Measurements from ENCODE around the gene NAP1L5.

The NAP1L5 gene

GRCh38 chr4:88659055-88659889, 38.4 kb downstream of the NAP1L5 start:
- DNase-seq = peak; percentile 3 to 44

DNA sequence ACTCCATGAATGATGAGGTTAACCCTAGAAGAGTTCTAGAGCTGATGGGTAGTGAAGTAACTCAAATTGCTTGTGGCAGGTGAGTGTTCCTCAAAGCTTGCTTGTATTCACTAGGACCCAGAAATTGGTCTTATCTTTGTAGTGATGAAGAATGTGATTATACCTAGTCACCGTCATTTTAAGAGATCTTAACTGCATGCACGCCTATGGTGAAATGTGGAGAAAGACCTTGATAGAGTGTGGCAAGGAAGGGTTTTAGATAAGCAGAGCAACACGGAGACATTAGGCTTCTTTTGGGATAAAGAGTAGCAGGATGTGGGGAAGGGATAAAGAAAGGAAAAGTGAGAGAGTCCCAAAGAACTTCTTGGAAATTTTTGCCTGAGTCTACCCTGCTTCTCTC, 42.4 kb downstream of the NAP1L5 start:
- no peak for DNase-seq

DNA sequence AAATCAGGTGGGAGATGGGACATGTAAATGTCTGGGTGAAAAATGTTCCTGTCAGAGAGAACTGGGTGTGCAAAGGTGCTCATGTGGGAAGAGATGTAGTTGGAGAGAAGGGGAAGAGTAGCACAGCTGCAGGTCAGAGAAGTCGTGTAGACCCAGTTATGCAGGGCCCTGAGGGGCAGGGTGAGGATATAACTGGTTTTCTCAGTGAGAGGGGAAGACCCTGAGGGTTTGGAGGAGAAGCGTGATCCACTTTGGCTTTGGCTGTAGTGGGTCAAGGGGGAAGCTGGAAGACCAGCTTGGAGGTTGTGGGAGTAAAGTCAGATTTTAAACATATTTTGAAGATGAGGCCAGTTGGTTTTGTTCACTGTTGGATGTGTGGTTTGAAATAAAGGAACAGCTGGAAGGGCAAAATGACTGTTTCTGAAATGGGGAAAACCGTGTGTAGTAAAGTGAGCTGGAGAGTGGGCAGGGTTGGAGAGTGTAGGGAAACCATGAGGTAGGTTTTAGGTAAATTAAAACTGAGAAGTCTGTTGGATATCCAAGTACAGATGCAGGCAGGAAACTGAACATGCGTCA, 44.2 kb downstream of the NAP1L5 start:
- no peak for DNase-seq

GRCh38 chr4:88649716-88650115, 47.9 kb downstream of the NAP1L5 start:
- no peak for DNase-seq

DNA sequence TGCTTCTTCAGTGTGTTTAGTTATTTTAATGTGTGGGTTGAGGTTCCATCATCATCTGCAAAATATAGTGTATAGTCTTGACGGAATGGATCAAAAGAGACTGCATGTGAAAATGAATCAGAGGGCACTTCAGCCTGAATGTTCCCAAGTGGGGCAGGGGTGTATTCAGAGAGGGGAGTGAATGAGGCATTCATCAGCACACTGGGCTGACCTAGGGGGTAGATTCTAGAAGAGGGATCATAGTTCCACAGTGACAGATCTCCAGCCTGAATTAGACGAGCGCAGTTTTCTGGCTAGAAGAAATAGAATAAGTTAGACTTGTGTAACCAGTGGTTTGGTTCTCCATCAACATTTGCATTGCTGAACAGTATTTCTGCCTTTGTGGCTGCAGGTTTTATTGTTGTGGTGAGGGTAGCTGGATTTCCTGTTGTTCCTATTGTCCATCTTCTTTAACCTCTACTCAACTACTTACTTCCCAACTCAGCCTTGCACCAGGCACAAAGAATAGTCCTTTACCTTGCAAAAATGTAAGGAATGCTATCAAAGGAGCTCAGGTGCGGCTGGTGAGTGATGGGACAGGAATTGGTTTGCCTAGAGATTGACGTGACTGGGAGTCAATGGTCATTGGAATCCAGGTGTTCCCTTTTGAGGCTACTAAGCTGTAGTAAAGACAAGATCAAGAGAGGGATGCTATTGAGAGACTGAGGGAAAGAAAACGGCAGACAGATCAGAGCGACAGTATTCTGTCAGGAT, 50.9 kb downstream of the NAP1L5 start:
- no peak for DNase-seq

- no peak for DNase-seq
Observed at GRCh38 chr4:88645994-88646393, 51.6 kb downstream of the NAP1L5 start.
